ENCODE data around the gene HEPACAM.

HEPACAM gene, protein sequence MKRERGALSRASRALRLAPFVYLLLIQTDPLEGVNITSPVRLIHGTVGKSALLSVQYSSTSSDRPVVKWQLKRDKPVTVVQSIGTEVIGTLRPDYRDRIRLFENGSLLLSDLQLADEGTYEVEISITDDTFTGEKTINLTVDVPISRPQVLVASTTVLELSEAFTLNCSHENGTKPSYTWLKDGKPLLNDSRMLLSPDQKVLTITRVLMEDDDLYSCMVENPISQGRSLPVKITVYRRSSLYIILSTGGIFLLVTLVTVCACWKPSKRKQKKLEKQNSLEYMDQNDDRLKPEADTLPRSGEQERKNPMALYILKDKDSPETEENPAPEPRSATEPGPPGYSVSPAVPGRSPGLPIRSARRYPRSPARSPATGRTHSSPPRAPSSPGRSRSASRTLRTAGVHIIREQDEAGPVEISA

DNA sequence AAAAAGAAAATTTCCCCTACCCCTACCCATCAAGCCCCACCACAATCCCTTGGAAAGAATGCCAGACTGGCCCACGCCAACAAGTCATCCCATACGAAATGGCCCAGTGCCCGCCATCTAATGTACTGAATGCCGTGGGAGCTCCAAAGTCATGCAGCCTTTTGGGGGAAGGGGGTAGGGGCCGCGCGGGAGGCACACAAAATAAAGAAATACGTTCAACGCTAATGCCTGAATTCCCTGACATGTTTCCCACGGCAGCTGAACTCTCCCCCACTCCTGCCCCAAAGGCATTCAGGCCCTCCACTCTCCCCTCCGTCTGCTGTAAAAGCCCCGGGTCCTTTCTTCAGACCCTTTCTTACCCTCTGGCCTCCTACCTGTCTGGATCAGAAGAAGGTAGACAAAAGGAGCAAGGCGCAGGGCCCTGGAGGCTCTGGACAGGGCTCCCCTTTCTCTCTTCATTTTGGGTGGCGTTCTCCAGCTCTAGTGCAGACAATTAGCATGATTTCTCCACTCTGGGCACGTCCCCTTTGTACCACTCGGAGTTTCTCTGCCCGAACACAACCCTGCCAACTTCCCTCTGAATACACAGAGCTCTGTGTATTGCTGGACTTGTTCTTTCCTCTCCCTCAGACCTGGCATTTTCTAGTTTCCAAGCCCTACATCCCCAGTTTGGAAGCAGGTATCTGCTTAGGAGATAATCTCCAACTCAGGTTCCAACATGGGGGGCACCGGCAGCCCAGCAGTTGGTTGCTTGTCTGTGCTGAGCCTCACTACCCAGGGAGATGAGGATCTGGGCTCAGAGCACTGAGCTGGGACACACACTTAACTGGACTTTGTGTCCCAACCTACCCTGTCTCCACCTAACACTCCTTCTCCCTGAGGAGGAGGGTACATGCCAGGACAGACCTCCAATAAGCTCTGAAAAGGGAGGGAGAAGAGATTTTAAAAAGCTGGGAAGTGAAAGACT lies at the start of gene HEPACAM:
Gene HEPACAM (minus strand): TSS at position 500 of the 967 bp plus-strand sequence. CDS start 41 bp downstream, at position 459.
- Histone ChIP-seq H3K9ac (ENCODE audit: low read length) (no peak within 1 kb of the TSS), H3K36me3 (replicated peaks; ENCODE audit: low read depth, low read length) (no peaks in the 10 kb centered on the region), H3K27ac (ENCODE audit: low read length) (no peak within 1 kb of the TSS), H3K4me2 (ENCODE audit: low read length) (no peak within 1 kb of the TSS), H3K79me2 (ENCODE audit: low read length) (no peaks in the 10 kb centered on the region), H2AFZ (ENCODE audit: low read depth, low read length) (no peak within 1 kb of the TSS), H3K27me3 (ENCODE audit: low read depth, low read length) (peaks cover 46% of the 10 kb centered on the region), H3K4me3 (ENCODE audit: low read length) (no peak within 1 kb of the TSS), H3K9me3 (ENCODE audit: insufficient read depth, low read length) (0 out of 2 replicates have a peak, but pooled peaks cover 3% of the 10 kb centered on the region), H3K4me1 (ENCODE audit: low read length) (peaks cover 6% of the 10 kb centered on the region), H4K20me1 (ENCODE audit: insufficient read depth, low read length) (no peaks in the 10 kb centered on the region)
- TF ChIP-seq, protein P1, sequence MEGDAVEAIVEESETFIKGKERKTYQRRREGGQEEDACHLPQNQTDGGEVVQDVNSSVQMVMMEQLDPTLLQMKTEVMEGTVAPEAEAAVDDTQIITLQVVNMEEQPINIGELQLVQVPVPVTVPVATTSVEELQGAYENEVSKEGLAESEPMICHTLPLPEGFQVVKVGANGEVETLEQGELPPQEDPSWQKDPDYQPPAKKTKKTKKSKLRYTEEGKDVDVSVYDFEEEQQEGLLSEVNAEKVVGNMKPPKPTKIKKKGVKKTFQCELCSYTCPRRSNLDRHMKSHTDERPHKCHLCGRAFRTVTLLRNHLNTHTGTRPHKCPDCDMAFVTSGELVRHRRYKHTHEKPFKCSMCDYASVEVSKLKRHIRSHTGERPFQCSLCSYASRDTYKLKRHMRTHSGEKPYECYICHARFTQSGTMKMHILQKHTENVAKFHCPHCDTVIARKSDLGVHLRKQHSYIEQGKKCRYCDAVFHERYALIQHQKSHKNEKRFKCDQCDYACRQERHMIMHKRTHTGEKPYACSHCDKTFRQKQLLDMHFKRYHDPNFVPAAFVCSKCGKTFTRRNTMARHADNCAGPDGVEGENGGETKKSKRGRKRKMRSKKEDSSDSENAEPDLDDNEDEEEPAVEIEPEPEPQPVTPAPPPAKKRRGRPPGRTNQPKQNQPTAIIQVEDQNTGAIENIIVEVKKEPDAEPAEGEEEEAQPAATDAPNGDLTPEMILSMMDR (IDR thresholded peaks at IDR 0.05; ENCODE audit: low read depth, low read length): no peak
- TF ChIP-seq EZH2phosphoT487 (IDR thresholded peaks at IDR 0.05; ENCODE audit: low read depth): no peak

DNA sequence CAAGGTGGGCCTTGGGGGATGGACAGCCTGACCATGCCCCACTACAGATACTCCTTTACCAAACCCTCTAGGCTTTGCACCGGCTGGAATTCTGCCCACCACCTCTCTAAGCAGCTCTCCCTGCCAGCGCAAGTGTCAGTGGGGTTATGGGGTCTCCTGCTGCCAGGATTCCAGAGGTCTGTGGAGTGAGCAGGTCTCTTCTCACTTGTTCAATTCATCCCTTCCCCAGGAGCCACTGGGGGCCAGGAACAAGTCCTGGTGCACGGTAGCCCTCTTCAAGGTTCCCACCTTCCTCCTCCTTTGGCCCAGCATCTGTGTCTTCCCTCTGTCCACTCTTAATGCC lies 48.6 kb upstream of the HEPACAM start:
- H4K20me1 ChIP-seq (ENCODE audit: insufficient read depth, low read length): no peaks in the 10 kb centered on the region
- H3K79me2 ChIP-seq (ENCODE audit: low read length): no peaks in the 10 kb centered on the region
- H3K9ac ChIP-seq (ENCODE audit: low read length): no peak overlapping the region
- H3K27ac ChIP-seq (ENCODE audit: low read length): no peak overlapping the region
- no peaks in the 10 kb centered on the region for H3K4me1 ChIP-seq (ENCODE audit: low read length)
- H3K4me2 ChIP-seq (ENCODE audit: low read length): no peak overlapping the region
- TF ChIP-seq, protein P1 (IDR thresholded peaks at IDR 0.05; ENCODE audit: low read depth, low read length): no peak
- no peak for TF ChIP-seq EZH2phosphoT487 (IDR thresholded peaks at IDR 0.05; ENCODE audit: low read depth)
- H3K36me3 ChIP-seq (replicated peaks; ENCODE audit: low read depth, low read length): no peaks in the 10 kb centered on the region
- H3K27me3 ChIP-seq (ENCODE audit: low read depth, low read length): no peaks in the 10 kb centered on the region
- H3K4me3 ChIP-seq (ENCODE audit: low read length): no peak overlapping the region
- no peak overlapping the region for H2AFZ ChIP-seq (ENCODE audit: low read depth, low read length)
- no peaks in the 10 kb centered on the region for H3K9me3 ChIP-seq (ENCODE audit: insufficient read depth, low read length)

DNA sequence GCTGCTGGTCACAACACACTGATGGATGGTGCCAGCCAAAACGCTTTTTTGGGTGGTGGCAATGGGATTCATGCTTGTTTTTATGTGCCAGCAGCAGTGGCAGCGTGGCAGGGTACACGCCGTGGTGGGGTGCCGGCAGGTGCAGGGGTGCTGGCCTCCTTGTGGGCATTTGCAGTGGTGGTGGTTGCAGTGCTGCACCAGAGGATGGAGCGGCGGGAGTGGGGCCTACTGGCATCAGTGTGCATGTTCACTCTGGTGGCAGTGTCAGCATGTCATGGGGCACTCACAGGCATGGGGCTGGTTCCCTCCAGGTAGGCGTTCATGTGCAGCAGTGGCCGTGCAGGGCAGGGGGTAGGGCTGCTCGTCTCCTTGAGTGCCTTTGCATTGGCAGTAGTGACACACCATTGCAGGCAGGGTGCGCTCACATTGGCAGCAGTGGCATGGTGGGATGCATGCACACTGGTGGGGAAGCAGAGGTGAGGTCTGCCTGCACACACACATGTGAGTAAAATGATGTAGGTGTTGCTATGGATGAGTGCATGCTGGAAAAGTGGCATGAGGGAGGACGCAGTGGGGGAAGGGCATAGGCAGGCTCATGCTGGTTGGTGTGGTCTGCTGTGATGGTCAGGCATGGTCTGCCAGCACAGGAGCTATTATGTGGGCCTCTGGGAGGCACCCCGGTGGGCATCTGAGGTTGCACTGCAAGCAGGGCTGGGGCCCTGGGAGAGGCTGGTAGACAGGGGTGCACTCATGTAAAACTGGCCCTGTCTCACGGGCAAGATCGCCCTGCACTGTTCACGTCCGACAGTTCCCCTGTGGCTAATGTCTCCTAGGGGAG lies 48.0 kb upstream of the HEPACAM start:
- H3K36me3 ChIP-seq (replicated peaks; ENCODE audit: low read depth, low read length): no peaks in the 10 kb centered on the region
- H3K79me2 ChIP-seq (ENCODE audit: low read length): no peaks in the 10 kb centered on the region
- no peak overlapping the region for H3K4me2 ChIP-seq (ENCODE audit: low read length)
- H3K9me3 ChIP-seq (ENCODE audit: insufficient read depth, low read length): no peaks in the 10 kb centered on the region
- H2AFZ ChIP-seq (ENCODE audit: low read depth, low read length): no peak overlapping the region
- H3K9ac ChIP-seq (ENCODE audit: low read length): no peak overlapping the region
- H3K27ac ChIP-seq (ENCODE audit: low read length): no peak overlapping the region
- no peaks in the 10 kb centered on the region for H4K20me1 ChIP-seq (ENCODE audit: insufficient read depth, low read length)
- no peak overlapping the region for H3K4me3 ChIP-seq (ENCODE audit: low read length)
- TF ChIP-seq, protein P1 (IDR thresholded peaks at IDR 0.05; ENCODE audit: low read depth, low read length): no peak
- TF ChIP-seq EZH2phosphoT487 (IDR thresholded peaks at IDR 0.05; ENCODE audit: low read depth): no peak
- H3K4me1 ChIP-seq (ENCODE audit: low read length): no peaks in the 10 kb centered on the region
- no peaks in the 10 kb centered on the region for H3K27me3 ChIP-seq (ENCODE audit: low read depth, low read length)
